Transverse colon (tissue), 4 donors: Measurements from ENCODE around the gene CREM. TPM values are rescaled to one million over a fixed set of nuclear protein-coding genes. Genes with fewer than 3 reads are reported as not detected.

Source experiments
- DNase-seq: peaks from one replicate; pipeline ENCODE4 v3.0.0-alpha.2; 2019
- H3K27ac ChIP-seq, 4 donors: fragments of 200-600 bp; sonication (generic); 2 replicates each; pipeline ENCODE4 v1.5.1; 2016 to 2018; ENCODE audit warnings: inconsistent platforms in 4 of 4
- H3K27me3 ChIP-seq: fragments of 200-600 bp; sonication (generic); 2 replicates; pipeline ENCODE4 v1.5.1; 2017; ENCODE audit warnings: inconsistent platforms
- H3K36me3 ChIP-seq, 4 donors: fragments of 200-600 bp; sonication (generic); 2 replicates each; pipeline ENCODE4 v1.5.1; 2017 to 2019; ENCODE audit warnings: inconsistent platforms in 4 of 4
- H3K4me1 ChIP-seq, 4 donors: fragments of 200-600 bp; sonication (generic); 2 replicates each; pipeline ENCODE4 v1.5.1; 2017 to 2020; ENCODE audit warnings: inconsistent platforms in 4 of 4
- H3K4me3 ChIP-seq, 4 donors: fragments of 200-600 bp; sonication (generic); 1 replicate in 1 of 4; 2 replicates in 3 of 4; pipeline versions ENCODE4 v1.5.1 to v1.6.1; 2017 to 2019; ENCODE audit warnings: inconsistent platforms in 4 of 4
- H3K9me3 ChIP-seq, 2 donors: fragments of 200-600 bp; sonication (generic); 2 replicates each; pipeline ENCODE4 v1.5.1; 2017 to 2019; ENCODE audit warnings: inconsistent platforms in 2 of 2
- EP300 ChIP-seq: sonication (generic); formaldehyde crosslinking; IDR thresholded peaks from one replicate; pipeline ENCODE4 v1.6.1; 2017; ENCODE audit warnings: antibody characterized with exemption, low read depth
- POLR2A ChIP-seq: fragments of 450-650 bp; IDR thresholded peaks from one replicate; pipeline ENCODE4 v1.6.1; 2016; ENCODE audit warnings: antibody characterized with exemption, mild to moderate bottlenecking, moderate library complexity
- POLR2AphosphoS5 ChIP-seq, 3 donors: sonication (generic); formaldehyde crosslinking; IDR thresholded peaks; one replicate each; pipeline ENCODE4 v1.6.1; 2016; ENCODE audit warnings: antibody characterized with exemption in 3 of 3
- WGBS, 2 donors: methylation state at CpG; one replicate each; pipeline ENCODE4 v1.1.5; 2018; ENCODE audit warnings: low coverage in 1 of 2; 5-methylcytosine and 5-hydroxymethylcytosine counted together
- in situ Hi-C, 4 donors: fragments of 200-750 bp; cut with MboI; loops; one replicate each; pipeline versions ENCODE4 v1.15.0 to v1.15.1; 2017; ENCODE audit warnings: low sequenced_read_pairs in 3 of 4, low pct_ligation_motif_present in 1 of 4, low pct_unique_long_range_greater_than_20kb in 1 of 4
- intact Hi-C: fragments of 100-400 bp; cut with DNase I; formaldehyde crosslinking; loops from one replicate; pipeline ENCODE4 v1.15.1; 2023; ENCODE audit warnings: low total_unique reads
- total RNA-seq, 4 donors: library from RNA; depleted of rRNA; stranded (reverse); fragments of >200 nt; gene quantifications; one replicate each; pipeline ENCODE4 v1.1.0, GENCODE V29; 2016
- TF ChIP-seq, protein P1 (sequence below), 5 experiments: fragments of 200-600 bp in 3 of 5; fragments of 450-650 bp in 2 of 5; sonication (generic) in 3 of 5; IDR thresholded peaks; 1 replicate in 2 of 5; 2 replicates in 3 of 5; pipeline ENCODE4 v1.5.1; 2016 to 2017; ENCODE audit warnings: antibody characterized with exemption in 5 of 5, inconsistent platforms in 3 of 5, mild to moderate bottlenecking in 2 of 5, moderate library complexity in 1 of 5

CREM gene
- total RNA-seq, 4 donors from 2014 or later: 2.8 to 99.9 (median 21.1) TPM

- WGBS, 2 donors: 60% methylated on average over 1 of the region's 1 CpG
- no peak overlapping the region for H3K4me3 ChIP-seq
- H3K27ac ChIP-seq: no peak overlapping the region
- in situ Hi-C loops (loop anchor here in 1 of 4 donors (25.0 kb wide), 1 partner anchor 213 kb away; no protein-coding TSS in a partner anchor), intact Hi-C loops (loop anchor here (5.0 kb wide), 1 partner anchor 1473 kb away; no protein-coding TSS in a partner anchor)
- TF ChIP-seq EP300 (no peak), POLR2A (no peak), POLR2AphosphoS5 (IDR thresholded peaks at IDR 0.05) (no peak)
- TF ChIP-seq, protein P1, sequence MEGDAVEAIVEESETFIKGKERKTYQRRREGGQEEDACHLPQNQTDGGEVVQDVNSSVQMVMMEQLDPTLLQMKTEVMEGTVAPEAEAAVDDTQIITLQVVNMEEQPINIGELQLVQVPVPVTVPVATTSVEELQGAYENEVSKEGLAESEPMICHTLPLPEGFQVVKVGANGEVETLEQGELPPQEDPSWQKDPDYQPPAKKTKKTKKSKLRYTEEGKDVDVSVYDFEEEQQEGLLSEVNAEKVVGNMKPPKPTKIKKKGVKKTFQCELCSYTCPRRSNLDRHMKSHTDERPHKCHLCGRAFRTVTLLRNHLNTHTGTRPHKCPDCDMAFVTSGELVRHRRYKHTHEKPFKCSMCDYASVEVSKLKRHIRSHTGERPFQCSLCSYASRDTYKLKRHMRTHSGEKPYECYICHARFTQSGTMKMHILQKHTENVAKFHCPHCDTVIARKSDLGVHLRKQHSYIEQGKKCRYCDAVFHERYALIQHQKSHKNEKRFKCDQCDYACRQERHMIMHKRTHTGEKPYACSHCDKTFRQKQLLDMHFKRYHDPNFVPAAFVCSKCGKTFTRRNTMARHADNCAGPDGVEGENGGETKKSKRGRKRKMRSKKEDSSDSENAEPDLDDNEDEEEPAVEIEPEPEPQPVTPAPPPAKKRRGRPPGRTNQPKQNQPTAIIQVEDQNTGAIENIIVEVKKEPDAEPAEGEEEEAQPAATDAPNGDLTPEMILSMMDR (IDR thresholded peaks at IDR 0.05): no peak
- no peaks in the 10 kb centered on the region for H3K9me3 ChIP-seq
- H3K27me3 ChIP-seq: no peaks in the 10 kb centered on the region
- no peak for DNase-seq
- H3K36me3 ChIP-seq: no peaks in the 10 kb centered on the region
- H3K4me1 ChIP-seq: peaks cover 0 to 1% (median 0%) of the 10 kb centered on the region in 4 donors
Observed at GRCh38 chr10:35200487-35200886, 73.8 kb downstream of the CREM start.

- WGBS, 2 donors: 83 to 94% methylated on average over 4 of the region's 4 CpGs
- in situ Hi-C loops: loop anchor here in 1 of 4 donors (25.0 kb wide), 1 partner anchor 214 kb away; no protein-coding TSS in a partner anchor
Observed at GRCh38 chr10:35201234-35201633, 74.6 kb downstream of the CREM start.

GRCh38 chr10:35202050-35202449, 75.4 kb downstream of the CREM start:
- in situ Hi-C loops (loop anchor here in 1 of 4 donors (25.0 kb wide), 1 partner anchor 215 kb away; no protein-coding TSS in a partner anchor), intact Hi-C loops (loop anchor here (5.0 kb wide), 1 partner anchor 1475 kb away; no protein-coding TSS in a partner anchor)
- TF ChIP-seq EP300: no peak
- Histone ChIP-seq H3K36me3 (no peaks in the 10 kb centered on the region), H3K4me3 (no peak overlapping the region), H3K27me3 (no peaks in the 10 kb centered on the region), H3K27ac (no peak overlapping the region), H3K9me3 (no peaks in the 10 kb centered on the region), H3K4me1 (no peaks in the 10 kb centered on the region)
- no peak for DNase-seq

More at GRCh38 chr10:35201234-35201633, 74.6 kb downstream of the CREM start:
- TF ChIP-seq, protein P1 (IDR thresholded peaks at IDR 0.05): no peak
- TF ChIP-seq POLR2AphosphoS5 (IDR thresholded peaks at IDR 0.05): no peak
- no peak for TF ChIP-seq POLR2A
- no peak for TF ChIP-seq EP300
- Histone ChIP-seq H3K4me1 (no peaks in the 10 kb centered on the region), H3K4me3 (no peak overlapping the region), H3K9me3 (no peaks in the 10 kb centered on the region), H3K27me3 (no peaks in the 10 kb centered on the region), H3K36me3 (no peaks in the 10 kb centered on the region), H3K27ac (no peak overlapping the region)
- no peak for DNase-seq
- intact Hi-C loops: loop anchor here (5.0 kb wide), 1 partner anchor 1474 kb away; no protein-coding TSS in a partner anchor

DNA sequence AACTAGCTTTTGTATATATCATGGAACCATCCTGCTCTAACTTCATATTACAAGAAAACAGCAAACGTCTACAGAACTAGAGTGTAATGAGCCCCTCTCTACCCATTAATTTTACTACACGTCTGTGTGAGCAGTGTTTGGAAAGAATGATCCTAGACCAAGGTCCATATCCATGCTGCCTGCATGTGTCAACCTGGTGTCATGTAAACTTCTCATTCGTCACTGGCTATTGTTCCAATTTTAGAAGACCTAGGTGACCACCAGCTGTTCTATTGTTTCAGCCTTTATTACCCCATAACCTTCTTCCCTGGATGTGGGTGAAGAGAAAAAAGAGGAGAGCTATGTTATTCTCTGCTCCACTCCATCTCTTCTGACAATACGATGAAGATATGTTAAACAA, 77.1 kb downstream of the CREM start:
- Histone ChIP-seq H3K4me1 (no peaks in the 10 kb centered on the region), H3K9me3 (no peaks in the 10 kb centered on the region), H3K36me3 (no peaks in the 10 kb centered on the region), H3K27ac (no peak overlapping the region), H3K4me3 (no peak overlapping the region), H3K27me3 (no peaks in the 10 kb centered on the region)
- in situ Hi-C loops: loop anchor here in 1 of 4 donors (25.0 kb wide), 1 partner anchor 216 kb away; no protein-coding TSS in a partner anchor
- intact Hi-C loops: loop anchor here (5.0 kb wide), 1 partner anchor 1476 kb away; no protein-coding TSS in a partner anchor
- no peak for TF ChIP-seq POLR2AphosphoS5 (IDR thresholded peaks at IDR 0.05)
- TF ChIP-seq EP300: no peak
- no peak for TF ChIP-seq POLR2A
- TF ChIP-seq, protein P1 (IDR thresholded peaks at IDR 0.05): no peak
- WGBS, 2 donors: 63 to 80% methylated on average over 4 of the region's 4 CpGs
- DNase-seq: no peak
